ENCODE measurements around the gene PLCL2. TPM values are rescaled to one million over a fixed set of nuclear protein-coding genes. Genes with fewer than 3 reads are reported as not detected.

The PLCL2 gene
- total RNA-seq, 4 donors from 2014 or later, result 18.1 to 31.3 (median 27.7) TPM

DNA sequence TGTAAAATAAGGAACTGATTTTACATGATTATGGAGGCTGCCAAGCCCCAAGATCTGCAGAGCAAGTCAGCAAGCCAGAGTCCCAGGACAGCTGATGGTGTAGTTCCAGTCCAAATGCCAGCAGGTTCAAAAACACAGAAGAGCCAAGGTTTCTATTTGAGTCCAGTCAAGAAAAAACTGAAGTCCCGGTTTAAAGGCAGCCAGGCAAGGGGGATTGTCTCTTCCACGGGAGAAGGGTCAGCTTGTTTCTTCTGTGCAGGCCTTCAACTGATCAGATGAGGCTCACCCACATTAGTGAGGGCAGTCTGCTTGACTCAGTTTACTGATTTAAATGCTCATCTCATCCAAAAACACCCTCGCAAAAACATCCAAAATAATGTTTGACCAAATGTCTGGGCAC lies 246.2 kb downstream of the PLCL2 start:
- TF ChIP-seq, protein P1, sequence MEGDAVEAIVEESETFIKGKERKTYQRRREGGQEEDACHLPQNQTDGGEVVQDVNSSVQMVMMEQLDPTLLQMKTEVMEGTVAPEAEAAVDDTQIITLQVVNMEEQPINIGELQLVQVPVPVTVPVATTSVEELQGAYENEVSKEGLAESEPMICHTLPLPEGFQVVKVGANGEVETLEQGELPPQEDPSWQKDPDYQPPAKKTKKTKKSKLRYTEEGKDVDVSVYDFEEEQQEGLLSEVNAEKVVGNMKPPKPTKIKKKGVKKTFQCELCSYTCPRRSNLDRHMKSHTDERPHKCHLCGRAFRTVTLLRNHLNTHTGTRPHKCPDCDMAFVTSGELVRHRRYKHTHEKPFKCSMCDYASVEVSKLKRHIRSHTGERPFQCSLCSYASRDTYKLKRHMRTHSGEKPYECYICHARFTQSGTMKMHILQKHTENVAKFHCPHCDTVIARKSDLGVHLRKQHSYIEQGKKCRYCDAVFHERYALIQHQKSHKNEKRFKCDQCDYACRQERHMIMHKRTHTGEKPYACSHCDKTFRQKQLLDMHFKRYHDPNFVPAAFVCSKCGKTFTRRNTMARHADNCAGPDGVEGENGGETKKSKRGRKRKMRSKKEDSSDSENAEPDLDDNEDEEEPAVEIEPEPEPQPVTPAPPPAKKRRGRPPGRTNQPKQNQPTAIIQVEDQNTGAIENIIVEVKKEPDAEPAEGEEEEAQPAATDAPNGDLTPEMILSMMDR (IDR thresholded peaks at IDR 0.05; ENCODE audit: low read depth), result no peak

- TF ChIP-seq, protein P1 (IDR thresholded peaks at IDR 0.05; ENCODE audit: low read depth), result no peak
Observed at GRCh38 chr3:17132286-17133115, 247.7 kb downstream of the PLCL2 start.

- TF ChIP-seq, protein P1 (IDR thresholded peaks at IDR 0.05; ENCODE audit: low read depth), result no peak
Observed at GRCh38 chr3:17133632-17134545, 249.1 kb downstream of the PLCL2 start.

DNA sequence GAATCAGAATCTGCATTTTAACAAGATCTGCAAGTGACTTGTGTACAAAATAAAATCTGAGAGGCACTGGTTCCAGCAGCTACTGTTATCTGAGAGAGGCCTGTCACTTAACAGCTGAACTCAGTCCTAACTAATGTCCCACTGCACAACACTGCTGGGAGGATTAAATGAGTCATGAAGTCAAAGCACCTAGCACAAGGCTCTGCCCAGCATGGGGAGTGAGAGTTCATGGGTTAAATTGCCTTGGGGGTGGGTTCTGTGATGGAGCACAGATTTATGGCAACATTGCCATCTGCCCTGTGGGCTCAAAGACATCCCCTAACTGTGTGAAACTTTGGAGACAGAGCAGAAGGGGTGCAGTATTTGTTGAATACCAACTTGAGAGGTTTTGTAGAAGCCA lies 250.9 kb downstream of the PLCL2 start:
- TF ChIP-seq, protein P1 (IDR thresholded peaks at IDR 0.05; ENCODE audit: low read depth), result no peak

- TF ChIP-seq, protein P1 (IDR thresholded peaks at IDR 0.05; ENCODE audit: low read depth), result no peak
Observed at GRCh38 chr3:17136136-17136721, 251.5 kb downstream of the PLCL2 start.

DNA sequence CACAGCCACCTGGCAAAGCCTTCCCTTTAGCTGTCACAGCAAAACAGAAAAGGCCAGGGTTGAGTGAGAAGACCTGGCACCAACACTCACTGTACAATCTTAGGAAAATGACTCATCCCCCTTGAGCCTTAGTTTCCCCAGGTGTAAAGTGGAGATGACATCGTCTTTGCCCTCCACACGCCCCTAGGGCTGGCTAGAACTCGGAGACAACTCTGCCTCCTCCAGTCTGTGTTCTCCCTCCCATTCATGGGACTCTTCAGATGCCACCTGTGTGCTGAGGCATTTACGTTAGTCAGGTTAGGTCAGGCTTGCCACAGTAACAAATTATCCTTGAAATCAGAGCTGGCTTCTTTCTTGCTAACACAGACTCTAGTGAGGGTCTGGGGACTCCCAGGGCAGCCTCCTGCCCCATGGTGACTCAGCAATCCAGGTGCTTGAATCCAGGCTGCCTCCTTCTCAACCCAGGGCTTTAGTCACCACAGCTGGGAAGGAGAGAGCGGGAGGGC lies 252.6 kb downstream of the PLCL2 start:
- TF ChIP-seq, protein P1 (IDR thresholded peaks at IDR 0.05; ENCODE audit: low read depth), result no peak

Measured in subcutaneous adipose tissue (tissue), 4 donors.